Measurements from ENCODE around the gene LCA5L. TPM values are rescaled to one million over a fixed set of nuclear protein-coding genes. Genes with fewer than 3 reads are reported as not detected.

The LCA5L gene
- total and polyA plus RNA-seq, 2 experiments from 2014 or later = 0.69 to 1.4 TPM

- peaks cover 27% of the 10 kb centered on the region for H3K4me1 ChIP-seq (ENCODE audit: insufficient read depth)
- no peaks in the 10 kb centered on the region for H3K79me2 ChIP-seq (replicated peaks; ENCODE audit: insufficient read depth)
- H2AFZ ChIP-seq = peak overlapping the region; percentile 8; the same call in 1 of the 2 replicates
- ATAC-seq (no peak), DNase-seq (ENCODE audit: low spot score) (no peak)
- H3K27ac ChIP-seq (ENCODE audit: low read depth) = peak overlapping the region; percentile 39
- no peaks in the 10 kb centered on the region for H3K36me3 ChIP-seq (ENCODE audit: insufficient read depth)
- H3K4me3 Mint-ChIP-seq = peak overlapping the region; percentile 60
- H3K27me3 ChIP-seq (ENCODE audit: insufficient read depth) = no peaks in the 10 kb centered on the region
- H3F3A ChIP-seq (replicated peaks; ENCODE audit: low read depth) = peaks cover 4% of the 10 kb centered on the region; the same call in 1 of the 2 replicates
- no peaks in the 10 kb centered on the region for H4K20me1 ChIP-seq (replicated peaks; ENCODE audit: insufficient read depth)
- H3K4me1 Mint-ChIP-seq = peaks cover 32% of the 10 kb centered on the region
- no peak for TF ChIP-seq REST (IDR thresholded peaks at IDR 0.05; ENCODE audit: unreplicated experiment)
- no peak for TF ChIP-seq ZNF331 (CRISPR knock-in tag; IDR thresholded peaks at IDR 0.05; ENCODE audit: low read depth)
- TF ChIP-seq ETS1 (IDR thresholded peaks at IDR 0.05) = no peak
- TF ChIP-seq JUNB (IDR thresholded peaks at IDR 0.05; ENCODE audit: unreplicated experiment) = no peak
- no peak for TF ChIP-seq ZNF462 (CRISPR knock-in tag; IDR thresholded peaks at IDR 0.05)
- TF ChIP-seq CREB1 (CRISPR knock-in tag; IDR thresholded peaks at IDR 0.05; ENCODE audit: low read depth) = no peak
- TF ChIP-seq NANOG (IDR thresholded peaks at IDR 0.05; ENCODE audit: borderline replicate concordance) = no peak
- peak overlapping the region; percentile 37 for H3K4me3 ChIP-seq
- H3K9me3 Mint-ChIP-seq = no peaks in the 10 kb centered on the region
- H3K36me3 Mint-ChIP-seq (ENCODE audit: low read depth) = no peaks in the 10 kb centered on the region
- peak overlapping the region; percentile 63 for H3K4me2 ChIP-seq
- peaks cover 13% of the 10 kb centered on the region for H3K27me3 Mint-ChIP-seq (ENCODE audit: insufficient read depth, low read depth, poor library complexity)
- H3K9me2 ChIP-seq (ENCODE audit: insufficient read depth) = no peaks in the 10 kb centered on the region
- peak overlapping the region; percentile 16 for H3K27ac Mint-ChIP-seq
Observed at GRCh38 chr21:39452207-39452969, 6.8 kb upstream of the LCA5L start.
